Measurements from ENCODE around the gene JOSD2. TPM values are rescaled to one million over a fixed set of nuclear protein-coding genes. Genes with fewer than 3 reads are reported as not detected.
A peak's percentile ranks its signal among the peaks of the same experiment; 100 is the strongest.

Gene JOSD2
- total RNA-seq, 6 experiments from 2014 or later = 15.0 to 27.5 (median 19.1) TPM

- no peaks in the 10 kb centered on the region for H3K27me3 ChIP-seq
- H3K27ac ChIP-seq = peak overlapping the region; percentile 63 to 85 (median 72)
- peak; percentile 1 to 15 (median 2) for ATAC-seq
- 13% methylated on average over 8 of the region's 12 CpGs for WGBS (ENCODE audit: insufficient coverage, low coverage, low lambda C conversion rate, missing lambda C conversion rate)
- no peak for TF ChIP-seq POLR2A (IDR thresholded peaks at IDR 0.05)
- TF ChIP-seq CTCF (IDR thresholded peaks at IDR 0.05) = no peak
- peak overlapping the region; percentile 32 to 59 (median 57) for H3K4me3 ChIP-seq
- peaks cover 0 to 17% (median 4%) of the 10 kb centered on the region in 4 donors for H3K4me1 ChIP-seq
- intact Hi-C loops (cut with DNase I) = no loop called here
- H3K9me3 ChIP-seq = no peaks in the 10 kb centered on the region
- peak in 1 of 3 donors; percentile 60 for DNase-seq
- no peaks in the 10 kb centered on the region for H3K36me3 ChIP-seq
These were observed 2.2 kb upstream of the JOSD2 start for GRCh38 chr19:50512999-50513745.

- intact Hi-C loops (cut with DNase I) = no loop called here
- peak in 1 of 3 donors; percentile 64 for DNase-seq
- peak overlapping the region in 2 of 3 donors; percentile 72 to 85 for H3K27ac ChIP-seq
These were observed 1.4 kb upstream of the JOSD2 start for GRCh38 chr19:50512112-50512998.

GRCh38 chr19:50510700-50511068 lies 307 bp downstream of the JOSD2 start:
- WGBS (ENCODE audit: insufficient coverage, low coverage, low lambda C conversion rate, missing lambda C conversion rate) = 5% methylated on average over 8 of the region's 10 CpGs
- Histone ChIP-seq H3K4me3 (peak overlapping the region; percentile 65 to 76 (median 72)), H3K27ac (peak overlapping the region in 2 of 3 donors; percentile 41 to 72), H3K36me3 (no peaks in the 10 kb centered on the region), H3K27me3 (no peaks in the 10 kb centered on the region), H3K4me1 (peaks cover 0 to 17% (median 4%) of the 10 kb centered on the region in 4 donors), H3K9me3 (no peaks in the 10 kb centered on the region)
- ATAC-seq (no peak), DNase-seq (no peak)
- TF ChIP-seq CTCF (IDR thresholded peaks at IDR 0.05) (no peak), POLR2A (IDR thresholded peaks at IDR 0.05) (no peak)
- intact Hi-C loops (cut with DNase I) = no loop called here

More at GRCh38 chr19:50512112-50512998, 1.4 kb upstream of the JOSD2 start:
- Histone ChIP-seq H3K4me3 (peak overlapping the region; percentile 32 to 76 (median 72)), H3K9me3 (no peaks in the 10 kb centered on the region), H3K27me3 (no peaks in the 10 kb centered on the region), H3K4me1 (peaks cover 0 to 17% (median 4%) of the 10 kb centered on the region in 4 donors), H3K36me3 (no peaks in the 10 kb centered on the region)
- no peak for ATAC-seq
- 80% methylated on average over 8 of the region's 36 CpGs for WGBS (ENCODE audit: insufficient coverage, low coverage, low lambda C conversion rate, missing lambda C conversion rate)
- TF ChIP-seq POLR2A (IDR thresholded peaks at IDR 0.05) (no peak), CTCF (IDR thresholded peaks at IDR 0.05) (no peak)

- Histone ChIP-seq H3K36me3 (no peaks in the 10 kb centered on the region), H3K27ac (no peak overlapping the region), H3K27me3 (no peaks in the 10 kb centered on the region), H3K4me1 (peaks cover 0 to 17% (median 4%) of the 10 kb centered on the region in 4 donors), H3K9me3 (no peaks in the 10 kb centered on the region), H3K4me3 (peak overlapping the region; percentile 65 to 76 (median 72))
- ATAC-seq (no peak), DNase-seq (peak in 1 of 3 donors; percentile 60)
- no peak for TF ChIP-seq CTCF (IDR thresholded peaks at IDR 0.05)
- no peak for TF ChIP-seq POLR2A (IDR thresholded peaks at IDR 0.05)
- intact Hi-C loops (cut with DNase I) = no loop called here
- WGBS (ENCODE audit: insufficient coverage, low coverage, low lambda C conversion rate, missing lambda C conversion rate) = 50% methylated on average over 4 of the region's 26 CpGs
These were observed 795 bp downstream of the JOSD2 start for GRCh38 chr19:50510121-50510670.
